Endometrial microvascular endothelial cells (primary cell): ENCODE data around the gene PIK3CB. TPM values are rescaled to one million over a fixed set of nuclear protein-coding genes. Genes with fewer than 3 reads are reported as not detected.

ENCODE experiments used
- in situ Hi-C: cut with HindIII; loops from 2 replicates; pipeline ENCODE4 v1.10.0; 2017; ENCODE audit warnings: low sequenced_read_pairs, low pct_unique_long_range_greater_than_20kb; ENCODE audit errors: inconsistent ontology term
- total RNA-seq: library from RNA; depleted of rRNA; stranded (reverse); fragments of >200 nt; gene quantifications from one replicate; pipeline ENCODE4 v1.2.3, GENCODE V29; 2015; ENCODE audit errors: inconsistent ontology term

Gene PIK3CB
- 29.4 TPM for total RNA-seq

GRCh38 chr3:138834596-138835396 is at the start of gene PIK3CB:
Gene PIK3CB (minus strand): TSS chr3:138834928. CDS start chr3:138759343, 75,585 bp downstream.
- in situ Hi-C loops, result no loop called here

DNA sequence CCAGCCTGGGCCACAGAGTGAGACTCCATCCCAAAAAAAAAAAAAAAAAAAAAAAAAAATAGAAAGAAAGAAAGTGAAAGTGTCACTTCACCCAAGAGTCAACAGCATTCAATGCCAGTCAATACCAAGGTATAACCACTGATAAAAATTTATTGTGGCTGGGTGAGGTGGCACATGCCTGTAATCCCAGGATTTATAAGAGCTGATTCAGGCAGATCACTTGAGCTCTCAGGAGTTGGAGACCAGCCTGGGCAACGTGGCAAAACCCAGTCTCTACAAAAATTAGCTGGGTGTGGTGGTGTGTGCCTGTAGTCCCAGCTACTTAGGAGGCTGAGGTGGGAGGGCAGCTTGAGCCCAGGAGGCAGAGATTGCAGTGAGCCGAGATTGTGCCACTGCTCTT is 46.5 kb upstream of the PIK3CB start:
- in situ Hi-C loops, result no loop called here

DNA sequence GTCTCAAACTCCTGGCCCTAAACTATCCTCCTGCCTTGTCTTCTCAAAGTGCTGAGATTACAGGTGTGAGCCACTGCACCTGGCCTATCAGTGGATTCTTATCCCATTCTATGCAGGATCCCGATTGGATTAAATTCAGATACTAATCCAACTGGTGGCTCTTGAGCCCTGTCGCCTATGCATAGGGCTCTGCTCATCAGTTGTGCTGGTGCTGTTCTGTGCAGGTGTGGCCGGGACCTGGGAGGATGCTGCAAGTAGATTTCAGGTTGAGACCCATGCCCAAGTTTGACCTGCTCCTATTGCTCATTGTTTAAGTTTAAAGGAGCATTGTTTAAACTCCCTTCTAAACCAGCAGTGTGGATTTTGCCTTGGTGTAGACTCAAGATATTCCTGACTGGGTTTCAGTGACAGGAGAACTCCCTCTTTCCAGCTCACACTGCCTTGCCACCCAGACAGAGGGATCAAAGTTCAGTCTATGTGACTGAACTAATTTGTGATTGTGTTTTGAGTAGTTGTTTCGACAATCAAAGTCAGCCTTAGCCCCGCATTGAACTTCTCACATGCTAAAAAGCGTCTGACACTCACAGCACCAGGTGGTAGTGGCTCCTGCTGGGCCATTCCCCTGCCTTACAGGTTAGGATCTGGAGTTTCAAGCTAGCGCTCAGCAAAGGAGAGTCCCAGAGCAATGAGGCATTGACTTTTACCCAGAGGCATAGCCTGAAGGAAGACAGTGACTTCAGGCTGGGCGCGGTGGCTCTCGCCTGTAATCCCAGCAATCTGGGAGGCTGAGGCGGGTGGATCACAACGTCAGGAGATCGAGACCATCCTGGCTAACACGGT is 45.0 kb upstream of the PIK3CB start:
- in situ Hi-C loops, result no loop called here

DNA sequence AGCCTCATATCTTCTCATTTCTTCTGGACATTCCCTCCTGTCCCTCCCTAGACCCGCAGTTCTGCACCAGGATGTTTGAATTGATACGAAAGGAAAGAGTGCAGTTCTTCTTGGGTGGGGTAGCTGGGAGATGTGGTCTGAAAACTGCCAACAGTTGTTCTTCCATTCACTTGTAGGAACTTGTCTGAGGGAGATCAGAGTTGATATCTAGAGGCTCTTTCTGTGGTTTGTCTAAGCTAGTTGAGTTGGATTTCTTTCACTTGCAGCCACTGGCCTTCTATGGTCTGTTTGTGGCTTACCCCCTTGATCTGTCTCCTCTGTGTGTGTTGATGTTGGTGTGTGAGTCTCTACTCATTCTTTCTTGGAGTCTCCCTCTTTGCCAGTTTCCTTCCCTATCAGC is 42.5 kb upstream of the PIK3CB start:
- in situ Hi-C loops, result no loop called here

GRCh38 chr3:138875754-138876664 is 41.3 kb upstream of the PIK3CB start:
- in situ Hi-C loops, result no loop called here

GRCh38 chr3:138875096-138875753 is 40.5 kb upstream of the PIK3CB start:
- in situ Hi-C loops, result no loop called here

GRCh38 chr3:138873471-138874278 is 38.9 kb upstream of the PIK3CB start:
- in situ Hi-C loops, result no loop called here

DNA sequence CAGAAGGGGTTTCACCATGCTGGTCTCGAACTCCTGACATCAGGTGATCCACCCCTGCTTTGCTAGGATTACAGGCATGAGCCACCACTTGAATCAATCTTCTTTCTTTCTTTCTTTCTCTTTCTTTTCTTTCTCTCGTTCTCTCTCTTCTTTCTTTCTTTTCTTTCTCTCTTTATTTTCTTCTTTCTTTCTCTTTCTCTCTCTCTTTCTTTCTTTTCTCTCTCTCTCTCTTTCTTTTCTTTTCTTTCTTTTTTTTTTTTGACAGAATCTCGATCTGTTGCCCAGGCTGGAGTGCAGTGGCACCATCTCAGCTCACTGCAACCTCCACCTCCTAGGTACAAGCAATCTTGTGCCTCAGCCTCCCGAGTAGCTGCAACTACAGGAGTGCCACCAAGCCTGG is 37.9 kb upstream of the PIK3CB start:
- in situ Hi-C loops, result no loop called here

- in situ Hi-C loops, result no loop called here
These were observed 33.3 kb upstream of the PIK3CB start for GRCh38 chr3:138867996-138868395.

DNA sequence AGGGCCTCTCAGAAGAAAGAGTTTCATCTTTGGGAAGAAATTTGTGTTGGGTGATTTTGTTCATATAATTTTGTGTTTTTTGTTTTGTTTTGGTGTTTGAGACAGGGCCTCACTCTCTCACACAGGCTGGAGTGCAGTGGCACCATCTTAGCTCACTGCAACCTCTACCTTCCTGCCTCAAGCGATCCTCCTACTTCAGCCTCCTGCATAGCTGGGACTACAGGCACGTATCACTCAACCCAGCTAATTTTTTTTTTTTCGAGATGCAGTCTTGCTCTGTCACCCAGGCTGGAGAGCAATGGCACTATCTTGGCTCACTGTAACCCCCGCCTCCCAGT is 29.0 kb upstream of the PIK3CB start:
- in situ Hi-C loops, result no loop called here

DNA sequence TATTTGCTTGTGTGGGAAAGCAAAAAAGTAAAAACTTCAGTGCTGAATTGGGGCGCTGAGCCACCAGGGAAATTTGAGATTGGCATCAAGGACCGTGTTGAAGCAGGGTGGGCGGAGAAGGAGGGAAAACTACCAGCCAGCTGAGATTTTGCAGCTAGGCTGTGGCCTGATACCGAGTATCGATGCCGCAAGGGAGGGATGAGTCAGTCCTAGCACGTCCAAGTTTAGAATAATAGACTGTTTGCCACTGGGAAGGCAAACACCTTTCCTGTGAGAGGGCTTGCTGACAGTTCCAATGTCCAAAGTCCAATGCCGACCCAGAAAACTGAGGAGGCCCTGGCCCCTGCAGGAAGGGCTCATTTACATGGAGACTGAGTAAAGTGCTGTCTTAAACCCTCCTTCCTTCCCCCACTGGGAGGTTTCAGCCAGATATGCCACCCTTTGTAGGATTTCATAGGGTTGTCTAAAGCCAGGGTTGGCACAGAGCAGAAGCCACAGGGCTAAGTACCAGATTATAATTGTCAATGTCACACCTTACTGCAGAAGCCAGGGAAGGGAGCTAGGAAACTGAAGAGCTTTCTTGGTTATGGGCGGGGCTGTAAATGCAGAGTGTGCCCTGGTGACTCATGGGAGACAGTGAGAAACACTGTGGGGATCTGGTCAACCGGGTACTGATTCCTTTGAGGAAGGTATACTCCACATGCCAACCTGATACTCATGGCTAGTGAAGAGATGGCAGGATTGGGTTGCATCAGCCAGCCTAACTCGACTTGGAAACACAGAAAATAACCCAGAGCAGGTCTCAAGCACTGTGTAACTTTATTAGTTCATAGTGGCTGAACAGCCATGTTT is 28.4 kb upstream of the PIK3CB start:
- in situ Hi-C loops, result no loop called here

- in situ Hi-C loops, result no loop called here
These were observed 27.8 kb upstream of the PIK3CB start for GRCh38 chr3:138862531-138862923.

GRCh38 chr3:138861798-138862197 is 27.1 kb upstream of the PIK3CB start:
- in situ Hi-C loops, result no loop called here

DNA sequence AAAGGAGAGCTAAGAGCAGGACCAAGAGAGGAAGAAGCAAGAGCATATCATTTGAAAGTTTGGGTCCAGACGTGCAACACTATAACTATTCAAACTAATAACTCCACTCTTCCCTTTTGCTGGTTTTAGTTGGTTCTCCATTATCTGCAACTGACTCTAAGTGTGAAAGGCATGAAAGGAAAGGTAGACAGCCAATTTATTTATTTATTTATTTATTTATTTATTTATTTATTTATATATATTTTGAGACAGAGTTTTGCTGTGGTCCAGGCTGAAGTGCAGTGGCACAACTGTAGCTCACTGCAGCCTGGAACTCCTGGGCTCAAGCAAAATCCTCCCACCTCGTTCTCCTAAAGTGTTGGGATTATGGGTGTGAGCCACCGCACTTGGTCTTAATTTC is 22.1 kb upstream of the PIK3CB start:
- in situ Hi-C loops, result no loop called here

- in situ Hi-C loops, result no loop called here
These were observed 20.2 kb upstream of the PIK3CB start for GRCh38 chr3:138854940-138855339.

DNA sequence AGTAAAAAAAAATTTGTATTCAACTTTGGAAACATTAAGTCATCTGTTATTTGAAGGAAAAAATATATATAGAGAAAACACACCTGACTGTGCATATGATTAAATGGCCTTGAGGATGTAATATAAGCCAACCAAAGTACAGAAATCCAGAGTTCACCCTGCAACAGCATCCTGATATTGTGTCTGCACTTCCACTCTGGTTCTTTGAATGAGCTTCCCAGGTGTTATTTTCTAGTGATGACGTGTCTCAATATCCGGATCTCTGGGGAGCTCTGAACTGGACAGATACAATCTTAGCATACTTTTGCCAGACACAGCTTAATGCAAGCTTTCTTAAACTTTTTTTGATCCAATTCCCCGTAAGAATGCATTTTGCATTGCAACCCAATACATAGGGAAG is 19.5 kb upstream of the PIK3CB start:
- in situ Hi-C loops, result no loop called here

- in situ Hi-C loops, result no loop called here
These were observed 15.4 kb upstream of the PIK3CB start for GRCh38 chr3:138850151-138850550.
